ENCODE results near the gene MUSK.
"Not testable (repeated sequence)": the region's sequence is repeated elsewhere in the genome, so short reads cannot be mapped to it uniquely, and the experiment has no call there.

Gene MUSK

DNA sequence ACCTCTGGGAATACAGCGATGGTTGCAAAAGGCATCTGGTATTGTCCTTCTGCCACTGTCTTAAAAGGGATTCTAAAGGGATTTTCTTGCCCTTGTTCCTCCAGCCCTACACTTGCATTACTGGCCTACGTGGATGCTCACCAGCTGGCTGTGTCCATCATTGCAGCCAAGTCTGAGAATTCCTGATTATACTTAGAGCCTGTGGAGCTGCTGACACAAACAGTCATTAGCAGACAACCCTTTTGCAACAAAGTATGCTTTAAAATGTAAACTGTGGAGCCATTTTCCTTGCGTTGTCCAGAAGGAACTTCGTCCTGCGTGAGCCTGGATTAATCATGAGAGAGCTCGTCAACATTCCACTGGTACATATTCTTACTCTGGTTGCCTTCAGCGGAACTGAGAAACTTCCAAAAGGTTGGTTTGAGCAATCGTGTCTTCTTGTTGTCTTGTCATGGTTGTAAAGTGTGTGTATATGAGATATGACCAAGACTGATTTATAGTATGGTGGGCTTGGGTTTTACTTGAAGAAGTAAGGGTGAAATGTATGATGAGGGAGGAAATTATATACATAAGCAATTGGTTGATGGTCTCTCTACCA lies at the start of gene MUSK:
Gene MUSK (plus strand): TSS at position 222 of the 598 bp plus-strand sequence. CDS start 114 bp downstream, at position 336.
- no peak for DNase-seq

DNA sequence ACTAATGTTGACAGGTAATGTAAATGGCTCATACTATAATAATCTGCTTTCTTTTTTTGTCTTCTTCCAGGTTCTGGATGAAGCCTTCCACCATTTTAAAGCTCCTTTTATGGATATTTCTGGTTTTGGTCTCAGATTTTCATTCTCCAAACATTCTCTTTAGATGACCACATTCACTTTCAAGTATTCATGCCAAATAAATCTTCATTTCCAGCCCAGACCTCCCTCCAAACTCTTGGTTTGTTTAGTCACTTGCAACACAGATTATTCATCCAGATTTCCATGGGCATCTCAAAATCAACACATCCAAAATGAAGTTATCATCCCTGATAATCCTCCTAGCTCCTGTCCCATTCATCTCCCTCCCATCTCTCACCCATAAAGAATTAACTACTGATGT lies 48.8 kb upstream of the MUSK start:
- DNase-seq, result no peak

DNA sequence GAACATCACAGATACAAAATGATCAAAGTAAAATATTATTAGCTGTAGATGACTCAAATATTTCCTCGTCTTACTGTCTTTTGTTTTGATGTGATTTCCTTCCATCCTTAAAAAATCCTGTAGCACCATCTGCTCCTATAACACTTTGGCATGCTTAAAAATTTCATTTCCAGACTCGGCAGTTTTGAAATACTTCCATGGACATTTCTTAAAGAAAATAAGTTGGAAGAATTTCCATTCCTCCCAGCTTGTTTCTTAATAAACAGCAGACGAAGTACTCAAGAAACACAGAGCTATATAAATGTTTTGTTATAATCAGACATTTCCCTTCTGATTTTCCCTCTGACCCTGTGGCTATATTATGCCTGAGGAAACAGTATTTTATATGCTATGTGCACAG lies 47.9 kb upstream of the MUSK start:
- no peak for DNase-seq

DNA sequence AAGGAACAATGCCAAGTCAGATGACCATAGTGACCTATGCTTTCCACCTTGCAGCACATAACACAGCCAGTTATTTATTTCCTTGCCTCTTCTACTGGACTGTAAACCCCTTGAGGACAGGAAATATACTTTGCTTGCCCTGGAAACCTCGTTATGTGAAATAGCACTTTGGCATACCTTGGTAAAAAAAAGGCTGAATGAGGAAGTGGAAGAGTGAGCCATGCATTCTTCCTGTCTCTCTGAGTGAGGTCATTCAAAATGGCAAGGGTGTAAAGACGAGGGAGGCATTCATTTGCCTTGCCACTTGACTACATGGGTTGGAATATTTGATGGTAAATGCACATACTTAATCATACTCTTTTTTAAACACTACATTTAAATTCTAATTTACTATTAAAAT lies 46.2 kb upstream of the MUSK start:
- DNase-seq, result no peak

DNA sequence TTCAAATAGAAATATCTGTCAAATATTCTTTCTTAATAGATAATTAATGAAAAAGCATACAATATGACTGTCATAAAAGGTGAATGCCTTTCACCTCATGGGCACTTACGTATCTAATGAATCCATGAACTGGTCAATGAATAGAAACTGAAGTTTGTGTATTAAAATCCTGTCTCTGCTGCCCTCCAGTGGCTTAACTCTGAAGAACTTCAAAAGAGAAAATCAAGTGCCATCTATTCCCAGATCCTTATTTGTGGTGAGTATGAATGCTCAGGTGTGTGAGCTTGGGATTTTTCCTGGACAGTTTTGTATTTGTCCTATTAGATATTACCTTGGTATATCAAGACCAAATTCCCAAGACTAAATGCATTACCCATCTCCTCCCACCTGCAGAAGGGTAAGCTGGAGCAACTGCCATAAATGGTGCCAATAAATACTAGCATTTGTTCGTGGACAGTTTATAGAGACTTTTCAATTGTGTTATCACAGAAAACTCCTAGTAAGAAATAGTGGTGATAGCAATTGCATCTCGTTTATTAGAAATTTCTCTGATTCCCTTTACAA lies 45.0 kb upstream of the MUSK start:
- DNase-seq, result peak; percentile 73

DNA sequence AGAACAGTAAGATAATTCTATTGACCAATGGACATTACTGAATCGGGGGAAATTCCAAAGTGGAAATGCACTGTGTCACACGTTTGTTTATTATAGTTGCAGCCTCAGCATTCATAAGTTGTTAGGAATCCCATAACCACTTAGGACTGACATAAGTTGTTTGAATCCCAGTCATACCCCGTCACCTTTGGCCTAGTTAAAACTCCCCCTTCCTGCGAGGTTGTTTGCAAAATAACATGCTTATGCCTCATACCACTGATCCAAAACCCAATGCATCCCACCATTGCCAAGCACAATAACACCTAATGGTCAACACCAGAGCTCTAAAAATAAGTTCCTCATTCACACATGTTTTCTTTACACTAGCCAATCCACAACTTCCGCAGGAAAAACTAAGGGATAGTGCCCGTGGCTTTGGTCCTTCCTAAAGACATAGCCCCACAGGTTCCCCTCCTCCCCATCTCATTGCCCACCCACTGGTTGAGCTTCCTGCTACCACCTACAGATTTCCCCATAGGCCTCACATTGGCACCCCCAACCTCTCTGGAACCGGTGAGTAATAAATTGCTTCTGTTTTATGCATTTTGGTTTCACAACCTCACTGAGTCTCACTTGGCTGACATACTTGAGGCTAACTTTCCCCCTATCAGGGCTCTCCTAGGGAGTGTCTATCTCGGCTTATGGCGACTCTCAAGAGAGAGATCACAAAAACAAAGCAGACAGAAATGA lies 42.3 kb upstream of the MUSK start:
- no peak for DNase-seq

DNA sequence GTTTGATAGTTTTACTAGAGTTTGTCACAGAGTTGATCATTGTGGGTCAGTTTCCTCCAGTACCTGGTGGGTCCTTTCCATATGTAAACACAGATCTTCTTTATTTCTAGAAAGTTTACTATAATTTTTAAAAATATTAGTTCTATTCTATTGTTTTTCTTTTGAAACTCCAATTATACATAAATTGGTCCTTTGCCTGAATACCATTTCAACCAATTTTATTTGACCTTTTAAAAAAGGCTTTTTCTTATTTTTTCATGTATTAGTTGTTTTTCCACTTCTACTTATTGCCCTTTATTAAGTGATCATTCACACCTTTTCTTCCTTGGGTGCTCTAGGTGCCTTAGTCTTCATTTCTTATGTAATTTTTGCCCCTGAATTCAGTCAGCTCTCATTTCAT lies 33.0 kb upstream of the MUSK start:
- no peak for DNase-seq

DNA sequence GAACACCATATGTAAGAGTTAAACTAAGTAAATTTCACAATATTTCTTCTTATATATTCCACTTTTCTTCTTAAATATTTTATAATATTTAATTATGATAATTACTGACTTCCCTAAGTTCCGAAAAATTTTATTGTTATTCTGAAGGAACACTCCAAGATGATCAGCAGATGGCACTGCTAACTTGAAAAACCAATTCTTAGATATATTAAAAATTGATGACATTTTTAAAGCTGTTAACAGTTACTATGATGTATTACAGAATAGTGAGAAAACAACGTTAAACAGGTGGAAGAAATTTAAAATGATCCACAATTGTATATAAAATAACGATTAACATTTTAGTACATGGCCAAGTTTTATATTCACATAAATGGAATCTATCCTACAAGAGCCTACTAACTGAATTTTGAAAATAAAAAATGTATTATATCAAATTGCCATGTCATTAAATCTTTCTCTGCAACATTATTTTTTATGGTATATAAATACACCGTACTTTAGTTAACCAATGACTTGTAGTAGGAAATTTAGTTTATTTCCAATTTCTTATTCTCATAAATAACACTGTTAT lies 30.1 kb upstream of the MUSK start:
- peak; percentile 57 for DNase-seq

DNA sequence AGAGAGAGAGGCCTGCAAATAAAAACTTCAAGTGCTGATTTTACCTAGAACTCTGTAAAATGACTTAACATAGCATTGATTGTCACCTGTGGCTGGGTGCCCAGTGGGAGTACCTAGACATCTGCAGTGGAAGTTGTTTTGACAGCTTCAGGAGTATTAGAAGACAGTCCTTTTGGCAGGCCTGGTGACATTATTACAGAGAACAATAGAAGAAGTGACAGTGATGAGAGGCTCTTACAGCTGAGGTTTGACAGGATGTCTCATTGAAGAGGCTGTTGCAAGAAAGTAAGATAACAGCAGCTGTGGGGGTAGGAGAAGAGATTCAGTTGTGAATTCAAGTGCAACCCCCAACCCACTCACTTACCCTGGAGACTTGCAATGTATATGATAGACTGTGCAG lies 27.9 kb upstream of the MUSK start:
- peak; percentile 29 for DNase-seq

DNA sequence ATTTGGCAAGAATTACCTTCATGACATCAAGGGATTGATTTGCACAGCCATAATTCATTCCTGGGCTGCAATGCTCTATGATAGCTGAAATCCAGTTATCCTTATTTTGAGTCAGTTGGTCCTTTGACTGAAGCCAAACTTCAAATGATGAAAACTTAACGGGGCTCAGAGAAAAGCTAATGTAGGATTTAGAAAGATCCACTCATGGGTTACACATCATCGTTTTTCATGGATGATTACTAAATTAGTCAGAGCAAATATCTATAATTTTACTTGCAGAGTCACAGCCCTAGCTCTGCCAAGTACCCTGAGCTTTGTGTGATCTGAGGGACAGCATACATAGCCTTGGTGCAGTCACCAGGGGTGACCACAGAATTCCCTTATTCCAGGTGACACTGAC lies 27.3 kb upstream of the MUSK start:
- no peak for DNase-seq

DNA sequence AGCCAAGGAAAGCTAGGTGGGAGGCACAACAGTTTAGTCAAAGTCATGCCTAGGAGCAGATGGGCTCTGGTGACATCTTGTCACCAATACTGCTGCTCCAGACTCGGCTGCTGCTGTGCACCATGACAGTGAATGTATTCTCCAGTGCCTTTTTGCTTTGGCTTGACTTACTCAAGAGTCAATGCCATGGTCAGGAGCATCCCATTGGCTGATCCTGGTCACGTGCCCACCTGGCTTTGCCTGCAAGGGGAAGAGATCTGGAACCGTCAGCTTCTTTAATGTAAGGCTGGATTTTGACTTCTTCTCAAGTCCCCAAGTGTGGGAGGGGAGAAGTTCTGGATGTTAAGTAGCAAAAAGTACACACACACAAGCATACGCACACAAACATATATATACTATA lies 19.9 kb upstream of the MUSK start:
- DNase-seq, result no peak

DNA sequence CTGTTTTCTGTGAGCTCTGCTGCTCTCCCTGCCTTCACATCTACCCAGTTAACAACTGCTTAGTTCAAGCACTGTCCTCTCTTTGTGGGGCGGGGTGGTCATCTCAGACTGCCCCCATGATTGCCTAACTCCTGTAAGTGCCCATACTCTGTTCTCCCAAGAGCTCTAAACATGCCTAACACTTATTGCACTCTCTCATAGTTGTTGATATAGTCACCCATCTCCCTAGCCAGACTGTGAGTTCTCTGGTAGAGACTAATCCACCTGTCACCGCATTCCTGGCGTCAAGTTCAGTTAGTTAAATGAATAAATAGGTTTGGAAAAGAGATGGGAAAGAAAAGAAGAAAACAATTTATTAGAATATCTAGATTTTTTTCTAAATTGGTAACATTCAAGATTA lies 18.3 kb upstream of the MUSK start:
- no peak for DNase-seq

DNA sequence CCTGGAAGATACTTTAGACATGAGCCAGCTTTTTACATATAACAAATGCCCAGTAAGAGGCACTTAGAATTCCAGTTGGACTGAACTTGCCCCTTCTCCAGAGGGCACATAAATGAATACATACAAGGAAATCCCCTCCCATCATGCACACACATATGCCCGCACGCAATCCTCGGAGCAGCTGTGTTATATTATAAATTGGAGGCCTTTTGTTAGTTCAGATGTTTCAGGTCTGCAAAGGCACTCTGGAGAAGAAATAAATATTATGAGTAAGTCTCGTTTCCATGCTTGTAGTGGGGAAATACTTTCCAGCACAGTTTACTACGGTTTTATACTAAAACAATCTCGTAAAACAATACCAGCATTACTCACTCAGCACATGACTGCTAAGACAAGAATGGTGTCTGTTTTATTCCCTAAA lies 17.6 kb upstream of the MUSK start:
- DNase-seq, result no peak

DNA sequence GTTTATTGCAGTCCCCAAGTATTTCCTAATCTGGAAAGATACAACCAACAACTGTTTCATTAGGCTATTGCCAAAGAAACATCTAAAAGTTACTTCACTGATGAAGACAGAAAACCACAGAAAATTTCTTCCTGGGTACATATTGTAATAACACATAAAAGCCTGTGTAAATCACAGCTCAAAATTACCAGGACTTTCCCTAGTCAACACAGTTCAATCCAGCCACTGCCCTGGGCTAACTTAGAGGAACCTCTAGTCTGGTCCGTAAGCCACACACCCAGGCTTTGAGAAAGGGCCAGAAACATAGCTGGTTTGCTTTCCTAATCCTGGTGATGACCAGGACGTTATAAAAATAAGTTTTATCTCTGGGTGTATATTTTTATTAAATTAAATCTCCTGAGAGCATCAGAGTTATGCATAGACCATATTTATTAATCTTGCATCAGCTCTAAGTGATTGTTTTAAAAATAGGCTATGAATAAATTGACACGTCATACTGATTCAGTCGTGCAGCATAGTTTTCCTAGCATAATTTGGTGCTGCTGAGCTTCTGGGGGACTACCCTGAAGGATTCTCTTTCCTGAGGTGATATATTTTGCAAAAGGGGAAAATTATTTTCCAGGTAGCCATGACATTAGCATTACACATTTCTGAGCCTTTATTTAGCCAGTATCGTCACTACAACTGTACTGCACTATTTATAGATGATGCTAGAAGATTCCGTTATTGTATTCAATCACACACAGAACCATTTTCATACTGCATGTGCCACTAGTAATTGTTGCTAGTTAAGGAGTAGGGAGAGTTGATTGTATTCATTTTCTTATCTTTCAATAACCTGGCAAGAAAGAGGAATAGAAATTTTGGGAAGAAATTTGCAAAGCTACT lies 12.6 kb upstream of the MUSK start:
- DNase-seq, result no peak

DNA sequence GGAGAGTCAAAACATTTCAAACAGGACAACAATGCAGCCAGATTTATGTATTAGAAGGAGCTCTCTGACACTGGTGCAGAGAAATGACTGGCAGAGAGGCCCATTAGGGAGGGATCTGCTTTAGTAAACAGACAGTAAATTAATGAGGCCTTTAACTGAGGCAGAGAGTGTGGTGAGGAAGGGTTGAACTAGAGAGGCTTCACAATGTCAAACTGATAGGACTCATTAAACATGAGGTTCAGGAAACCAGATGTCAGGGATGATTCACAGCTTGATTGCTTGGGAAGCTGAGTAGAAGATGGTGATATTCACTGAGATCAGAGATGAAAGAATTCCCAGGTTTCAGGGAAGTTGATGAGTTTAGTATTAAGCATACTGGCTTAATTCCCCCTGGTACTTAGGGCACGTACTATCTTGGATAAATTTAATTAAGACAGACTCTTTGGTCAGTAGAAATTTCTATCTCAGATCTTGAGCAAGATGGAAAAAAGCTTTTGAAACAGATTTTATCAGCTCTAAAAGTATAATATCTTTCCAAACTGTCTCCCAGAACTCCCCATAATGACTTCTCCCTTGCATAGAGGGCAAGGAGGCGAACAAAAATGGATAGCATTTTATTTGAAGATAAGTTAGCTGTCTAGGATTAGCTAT lies 8.6 kb upstream of the MUSK start:
- DNase-seq, result no peak

DNA sequence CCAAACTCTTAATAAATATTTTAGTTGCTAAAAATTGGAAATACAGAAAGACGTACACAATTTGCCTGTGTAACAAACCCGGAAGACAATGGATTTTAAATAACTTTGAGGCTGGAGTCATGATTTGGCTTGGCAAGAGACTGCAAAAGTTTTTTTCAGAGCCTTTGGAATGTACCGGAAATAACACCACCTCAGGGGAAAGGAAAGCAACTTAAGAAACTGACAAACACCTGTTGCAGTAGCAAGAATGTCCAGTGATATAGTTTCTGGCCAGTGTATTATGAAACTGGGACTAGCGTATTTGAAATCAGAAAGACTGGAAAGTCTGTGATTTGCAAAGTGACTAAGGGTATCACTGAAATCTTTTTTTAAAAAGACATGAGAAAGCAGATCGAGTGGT lies 842 bp downstream of the MUSK start:
- no peak for DNase-seq

DNA sequence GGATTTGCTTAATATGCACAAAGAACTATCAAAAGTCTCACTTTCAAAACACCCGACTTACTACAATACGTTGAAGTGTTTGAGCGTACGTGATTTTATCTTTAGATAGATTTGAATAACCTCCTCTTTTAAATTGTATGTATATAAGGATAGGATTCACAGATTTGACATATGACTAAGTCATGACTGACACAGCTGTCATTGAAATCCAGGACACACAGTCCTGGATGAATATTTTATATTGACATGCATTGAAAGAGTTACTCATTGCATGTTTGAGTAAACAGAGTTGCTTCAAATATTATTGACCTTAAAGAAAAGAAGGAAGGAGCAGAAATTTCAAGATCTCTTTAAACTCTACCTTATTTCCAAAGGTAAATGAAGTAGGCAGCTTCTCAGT lies 3.3 kb downstream of the MUSK start:
- DNase-seq, result peak; percentile 28

DNA sequence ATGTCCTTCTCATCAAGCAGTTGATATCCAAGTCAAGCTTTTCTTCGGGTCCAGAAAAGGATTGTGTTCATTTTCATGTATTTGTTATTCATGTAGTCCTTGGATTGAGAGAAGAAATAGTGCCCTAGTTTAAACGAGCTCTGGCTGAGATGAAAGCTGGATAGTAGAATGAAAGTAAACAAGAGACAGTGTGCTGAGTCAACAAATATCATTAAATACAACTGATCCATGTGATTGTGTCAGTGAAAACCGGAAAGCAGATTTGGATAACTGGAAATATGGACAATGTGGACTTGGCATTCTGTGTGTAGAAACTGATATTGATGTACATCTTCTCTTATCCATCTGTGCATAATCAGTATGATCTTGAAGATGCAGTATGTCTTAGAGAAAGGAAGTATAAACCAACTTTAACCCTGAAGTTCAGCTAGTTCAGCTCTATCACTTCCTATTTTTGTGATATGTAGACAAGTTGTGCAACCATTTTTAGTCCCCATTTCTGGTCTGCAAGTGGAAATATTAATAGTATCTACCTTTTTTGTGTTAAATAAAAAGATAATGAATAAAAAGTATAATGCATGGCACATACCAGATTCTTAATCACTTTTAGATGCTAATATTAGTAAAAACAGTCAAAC lies 4.4 kb downstream of the MUSK start:
- peak; percentile 55 for DNase-seq

DNA sequence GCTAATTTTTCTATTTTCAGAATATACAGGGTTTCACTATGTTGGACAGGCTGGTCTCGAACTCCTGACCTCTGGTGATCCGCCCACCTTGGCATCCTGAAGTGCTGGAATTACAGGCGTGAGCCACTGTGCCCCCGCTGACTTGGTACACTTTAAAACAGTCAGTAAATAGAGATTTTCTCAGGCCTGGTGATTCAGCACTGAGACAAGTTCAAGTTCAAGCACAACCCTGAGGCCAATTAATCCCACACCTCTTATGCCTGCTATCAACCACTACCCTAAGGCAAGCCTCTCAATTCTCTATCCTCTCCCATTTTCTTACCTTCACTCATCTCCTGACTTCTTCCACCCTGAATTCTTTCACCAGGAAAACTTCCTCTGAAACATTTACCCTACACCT lies 18.9 kb downstream of the MUSK start:
- DNase-seq, result no peak

DNA sequence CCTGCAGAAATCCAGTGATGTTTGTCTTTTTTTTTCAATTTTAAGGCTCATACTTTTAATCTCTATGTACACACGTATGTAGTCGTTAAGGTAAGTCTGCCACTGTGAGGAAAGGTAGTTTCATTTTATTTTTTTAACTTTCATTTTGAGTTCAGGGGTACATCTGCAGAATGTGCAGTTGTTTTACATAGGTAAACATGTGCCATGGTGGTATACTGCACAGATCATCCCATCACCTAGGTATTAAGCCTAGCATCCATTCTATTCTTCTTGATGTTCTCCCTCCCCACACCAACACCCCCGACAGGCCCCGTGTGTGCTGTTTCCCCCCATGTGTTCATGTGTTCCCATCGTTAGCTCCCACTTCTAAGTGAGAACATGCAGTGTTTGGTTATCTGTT lies 19.7 kb downstream of the MUSK start:
- DNase-seq, result no peak

DNA sequence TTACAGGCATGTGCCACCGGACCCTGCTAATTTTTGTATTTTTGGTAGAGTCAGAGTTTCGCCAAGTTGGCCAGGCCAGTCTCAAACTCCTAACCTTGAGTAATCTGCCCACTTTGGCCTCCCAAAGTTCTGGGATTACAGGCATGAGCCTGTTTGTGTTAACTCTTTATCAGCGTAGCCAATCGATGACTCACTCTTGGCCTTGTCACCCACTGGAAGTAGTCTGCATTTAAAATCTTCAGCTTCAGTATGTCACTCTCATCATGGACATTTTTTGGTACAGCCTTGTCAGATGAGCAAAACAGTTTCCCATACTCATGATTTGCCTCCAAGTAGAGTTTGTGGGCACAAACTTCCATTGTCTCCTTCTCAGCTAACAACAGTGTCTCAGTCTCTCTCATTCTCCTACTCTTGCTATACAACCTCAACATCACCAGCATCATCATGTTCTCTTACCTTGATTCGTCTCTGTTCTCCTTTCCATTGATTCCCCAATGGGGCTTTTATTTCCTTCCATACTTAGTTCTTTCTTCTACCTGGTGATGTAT lies 22.5 kb downstream of the MUSK start:
- peak; percentile 21 for DNase-seq

DNA sequence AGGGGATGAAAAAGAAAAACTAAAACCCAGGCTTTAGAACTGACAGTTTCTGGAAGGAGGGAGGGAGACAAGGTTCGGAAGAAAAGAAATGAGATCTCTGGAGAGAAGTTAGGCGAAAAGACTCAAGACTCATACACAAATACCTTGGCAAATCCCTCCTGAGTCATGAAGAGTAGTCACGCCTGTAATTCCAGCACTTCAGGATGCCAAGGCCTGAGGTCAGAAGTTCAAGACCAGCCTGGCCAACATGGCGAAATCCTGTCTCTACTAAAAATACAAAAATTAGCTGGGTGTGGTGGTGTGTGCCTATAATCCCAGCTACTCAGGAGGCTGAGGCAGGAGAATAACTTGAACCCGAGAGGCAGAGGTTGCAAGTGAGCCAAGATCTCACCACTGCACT lies 27.3 kb downstream of the MUSK start:
- not testable (repeated sequence) for DNase-seq

Data from DMS53 (cell line).